ENCODE results near the gene ARFIP1.
"Not testable (repeated sequence)": the region's sequence is repeated elsewhere in the genome, so short reads cannot be mapped to it uniquely, and the experiment has no call there.

The ARFIP1 gene

GRCh38 chr4:152894673-152895072, 114.9 kb downstream of the ARFIP1 start:
- TF ChIP-seq ZFX (IDR thresholded peaks at IDR 0.05) (no peak), CTCF (conservative IDR thresholded peaks at IDR 0.05) (no peak)
- H3K27ac ChIP-seq = no peak overlapping the region

GRCh38 chr4:152896811-152897210, 117.1 kb downstream of the ARFIP1 start:
- no peak for TF ChIP-seq CTCF (conservative IDR thresholded peaks at IDR 0.05)
- no peak for TF ChIP-seq ZFX (IDR thresholded peaks at IDR 0.05)

GRCh38 chr4:152898133-152898532, 118.4 kb downstream of the ARFIP1 start:
- not testable (repeated sequence) for H3K27ac ChIP-seq

More at GRCh38 chr4:152896811-152897210, 117.1 kb downstream of the ARFIP1 start:
- no peak overlapping the region for H3K27ac ChIP-seq

- no peak overlapping the region for H3K27ac ChIP-seq
- no peak for TF ChIP-seq ZFX (IDR thresholded peaks at IDR 0.05)
- no peak for TF ChIP-seq CTCF (conservative IDR thresholded peaks at IDR 0.05)
Observed at GRCh38 chr4:152898606-152899005, 118.9 kb downstream of the ARFIP1 start.

- no peak overlapping the region for H3K27ac ChIP-seq
- TF ChIP-seq ZFX (IDR thresholded peaks at IDR 0.05) = no peak
- no peak for TF ChIP-seq CTCF (conservative IDR thresholded peaks at IDR 0.05)
Observed at GRCh38 chr4:152900395-152900794, 120.6 kb downstream of the ARFIP1 start.

GRCh38 chr4:152901205-152901604, 121.5 kb downstream of the ARFIP1 start:
- no peak for TF ChIP-seq CTCF (conservative IDR thresholded peaks at IDR 0.05)
- H3K27ac ChIP-seq = no peak overlapping the region

GRCh38 chr4:152903658-152904057, 123.9 kb downstream of the ARFIP1 start:
- TF ChIP-seq ZFX (IDR thresholded peaks at IDR 0.05) (no peak), CTCF (conservative IDR thresholded peaks at IDR 0.05) (no peak)
- H3K27ac ChIP-seq = no peak overlapping the region

- TF ChIP-seq CTCF (conservative IDR thresholded peaks at IDR 0.05) (no peak), ZFX (IDR thresholded peaks at IDR 0.05) (no peak)
- no peak overlapping the region for H3K27ac ChIP-seq
Observed at GRCh38 chr4:152909901-152910300, 130.1 kb downstream of the ARFIP1 start.

Measured in C4-2B (cell line).